ENCODE results near the gene PPP3R1. TPM values are rescaled to one million over a fixed set of nuclear protein-coding genes. Genes with fewer than 3 reads are reported as not detected.

PPP3R1 gene
- total and polyA plus RNA-seq, 2 of the 4 experiments (the other 2 are of a cell fraction) = 9.1 to 17.3 TPM

DNA sequence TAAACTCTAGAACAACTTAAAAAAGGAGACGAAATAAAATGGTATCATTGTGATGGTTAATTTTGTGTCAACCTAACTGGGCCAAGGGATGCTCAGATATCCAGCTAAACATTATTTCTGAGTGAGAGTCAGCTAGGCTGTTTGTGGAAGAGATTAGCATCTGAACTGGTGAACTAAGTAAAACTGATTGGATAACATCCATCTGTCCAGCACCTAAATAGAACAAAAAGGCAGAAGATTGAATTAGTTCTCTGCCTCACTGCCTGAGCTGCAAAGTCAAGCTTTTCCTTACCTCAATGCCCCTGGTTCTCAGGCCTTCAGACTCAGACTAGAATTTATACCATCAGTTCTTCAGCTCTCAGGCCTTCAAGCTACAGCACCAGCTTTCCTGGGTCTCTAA, 30.0 kb downstream of the PPP3R1 start:
- DNase-seq = no peak
- TF ChIP-seq RFX5 (IDR thresholded peaks at IDR 0.05; ENCODE audit: low read depth, low read length) (no peak), BHLHE40 (IDR thresholded peaks at IDR 0.05; ENCODE audit: low read depth, low read length) (no peak), FOS (IDR thresholded peaks at IDR 0.05; ENCODE audit: low read depth, low read length) (no peak), RAD21 (IDR thresholded peaks at IDR 0.05; ENCODE audit: low read length) (no peak), CHD1 (IDR thresholded peaks at IDR 0.05; ENCODE audit: low read depth, low read length) (no peak), NFE2L2 (IDR thresholded peaks at IDR 0.05; ENCODE audit: low read depth, low read length) (no peak), POLR2A (IDR thresholded peaks at IDR 0.05; ENCODE audit: low read depth, low read length) (no peak)
- TF ChIP-seq, protein P1, sequence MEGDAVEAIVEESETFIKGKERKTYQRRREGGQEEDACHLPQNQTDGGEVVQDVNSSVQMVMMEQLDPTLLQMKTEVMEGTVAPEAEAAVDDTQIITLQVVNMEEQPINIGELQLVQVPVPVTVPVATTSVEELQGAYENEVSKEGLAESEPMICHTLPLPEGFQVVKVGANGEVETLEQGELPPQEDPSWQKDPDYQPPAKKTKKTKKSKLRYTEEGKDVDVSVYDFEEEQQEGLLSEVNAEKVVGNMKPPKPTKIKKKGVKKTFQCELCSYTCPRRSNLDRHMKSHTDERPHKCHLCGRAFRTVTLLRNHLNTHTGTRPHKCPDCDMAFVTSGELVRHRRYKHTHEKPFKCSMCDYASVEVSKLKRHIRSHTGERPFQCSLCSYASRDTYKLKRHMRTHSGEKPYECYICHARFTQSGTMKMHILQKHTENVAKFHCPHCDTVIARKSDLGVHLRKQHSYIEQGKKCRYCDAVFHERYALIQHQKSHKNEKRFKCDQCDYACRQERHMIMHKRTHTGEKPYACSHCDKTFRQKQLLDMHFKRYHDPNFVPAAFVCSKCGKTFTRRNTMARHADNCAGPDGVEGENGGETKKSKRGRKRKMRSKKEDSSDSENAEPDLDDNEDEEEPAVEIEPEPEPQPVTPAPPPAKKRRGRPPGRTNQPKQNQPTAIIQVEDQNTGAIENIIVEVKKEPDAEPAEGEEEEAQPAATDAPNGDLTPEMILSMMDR (conservative IDR thresholded peaks at IDR 0.05; ENCODE audit: low read depth, low read length) = no peak
- TF ChIP-seq, protein P2, sequence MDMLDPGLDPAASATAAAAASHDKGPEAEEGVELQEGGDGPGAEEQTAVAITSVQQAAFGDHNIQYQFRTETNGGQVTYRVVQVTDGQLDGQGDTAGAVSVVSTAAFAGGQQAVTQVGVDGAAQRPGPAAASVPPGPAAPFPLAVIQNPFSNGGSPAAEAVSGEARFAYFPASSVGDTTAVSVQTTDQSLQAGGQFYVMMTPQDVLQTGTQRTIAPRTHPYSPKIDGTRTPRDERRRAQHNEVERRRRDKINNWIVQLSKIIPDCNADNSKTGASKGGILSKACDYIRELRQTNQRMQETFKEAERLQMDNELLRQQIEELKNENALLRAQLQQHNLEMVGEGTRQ (IDR thresholded peaks at IDR 0.05; ENCODE audit: low read depth, low read length) = no peak
- TF ChIP-seq, protein P3, sequence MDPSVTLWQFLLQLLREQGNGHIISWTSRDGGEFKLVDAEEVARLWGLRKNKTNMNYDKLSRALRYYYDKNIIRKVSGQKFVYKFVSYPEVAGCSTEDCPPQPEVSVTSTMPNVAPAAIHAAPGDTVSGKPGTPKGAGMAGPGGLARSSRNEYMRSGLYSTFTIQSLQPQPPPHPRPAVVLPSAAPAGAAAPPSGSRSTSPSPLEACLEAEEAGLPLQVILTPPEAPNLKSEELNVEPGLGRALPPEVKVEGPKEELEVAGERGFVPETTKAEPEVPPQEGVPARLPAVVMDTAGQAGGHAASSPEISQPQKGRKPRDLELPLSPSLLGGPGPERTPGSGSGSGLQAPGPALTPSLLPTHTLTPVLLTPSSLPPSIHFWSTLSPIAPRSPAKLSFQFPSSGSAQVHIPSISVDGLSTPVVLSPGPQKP (IDR thresholded peaks at IDR 0.05; ENCODE audit: borderline replicate concordance, low read depth, low read length) = no peak
- POLR2A ChIA-PET (ENCODE audit: unreplicated experiment) = no interaction called here
- H3K4me1 ChIP-seq (ENCODE audit: control insufficient read depth, insufficient read depth, low read length) = peaks cover 18% of the 10 kb centered on the region
- peak overlapping the region; percentile 50; the same call in 1 of the 2 replicates for H3K27ac ChIP-seq (ENCODE audit: insufficient read depth, low read length)
- H2BK5ac ChIP-seq (ENCODE audit: low read depth, low read length, poor library complexity, severe bottlenecking) = peak overlapping the region; percentile 21
- no peak overlapping the region for H2BK20ac ChIP-seq (ENCODE audit: low read depth, low read length)
- H3K18ac ChIP-seq (ENCODE audit: low read depth, low read length) = no peak overlapping the region
- CTCF ChIA-PET = no interaction called here
- H2AK5ac ChIP-seq (ENCODE audit: low read depth, low read length) = no peak overlapping the region
- H3K79me1 ChIP-seq (ENCODE audit: low read depth in 1 of 2, low read length in 2 of 2) = peaks cover 0 to 58% of the 10 kb centered on the region in 2 experiments; a peak in 2 of 4 replicates
- H2AFZ ChIP-seq (replicated peaks; ENCODE audit: low read length, poor library complexity) = no peak overlapping the region
- H3K9ac ChIP-seq (ENCODE audit: low read depth, low read length) = no peak overlapping the region
- in situ Hi-C loops (cut with MboI; ENCODE audit: low sequenced_read_pairs) (no loop called here), dilution Hi-C loops (cut with HindIII; ENCODE audit: low sequenced_read_pairs, unreplicated experiment) (no loop called here), intact Hi-C loops (cut with micrococcal nuclease) (no loop called here)
- H4K20me1 ChIP-seq (ENCODE audit: insufficient read depth, low read length) = peaks cover 51% of the 10 kb centered on the region
- no CpG with 5 or more reads among the region's 1 CpG for whole genome bisulfite sequencing, 2 experiments (ENCODE audit: extremely low coverage in 2 of 2, insufficient read length in 1 of 2)
- H4K91ac ChIP-seq (ENCODE audit: insufficient read depth, low read depth, low read length) = no peak overlapping the region
- no peak overlapping the region for H3K14ac ChIP-seq (replicated peaks; ENCODE audit: low read depth, low read length)
- peaks cover 8% of the 10 kb centered on the region for H3K36me3 ChIP-seq (ENCODE audit: control insufficient read depth, insufficient read depth, low read length)
- no peak overlapping the region for H3K4me2 ChIP-seq (ENCODE audit: low read depth, low read length)
- H3K23ac ChIP-seq (ENCODE audit: low read depth, low read length) = 0 out of 2 replicates have a peak overlapping the region, but pooled peaks have one; percentile 10
- 0 out of 4 replicates have a peak overlapping the region, but pooled peaks of 1 of the 2 experiments have one; percentile 22 for H4K8ac ChIP-seq (ENCODE audit: low read depth in 2 of 2, low read length in 2 of 2)
- no peak overlapping the region for H2AK9ac ChIP-seq (replicated peaks; ENCODE audit: low read depth, low read length, poor library complexity)
- no peak overlapping the region for H3K4me3 ChIP-seq (ENCODE audit: insufficient read depth, low read depth, low read length)
- H3K27me3 ChIP-seq (ENCODE audit: control insufficient read depth, insufficient read depth, low read length) = no peaks in the 10 kb centered on the region
- peaks cover 8% of the 10 kb centered on the region; the same call in 1 of the 2 replicates for H3K9me1 ChIP-seq (ENCODE audit: insufficient read depth, low read length)
- no TSS peak for BruUV-seq (replicated peaks)
- H3K9me3 ChIP-seq (ENCODE audit: control insufficient read depth, insufficient read depth, low read length) = peaks cover 2% of the 10 kb centered on the region; the same call in 1 of the 2 replicates
- no peak; the same call in 1 of the 2 replicates for ATAC-seq (ENCODE audit: low read depth)
- H3K4ac ChIP-seq (ENCODE audit: low read depth, low read length) = 0 out of 2 replicates have a peak overlapping the region, but pooled peaks have one; percentile 8
- H2BK15ac ChIP-seq (ENCODE audit: low read depth, low read length) = no peak overlapping the region
- H4K5ac ChIP-seq (ENCODE audit: low read depth, low read length) = no peak overlapping the region
- no peak overlapping the region for H2BK120ac ChIP-seq (ENCODE audit: low read depth, low read length)
- no peak overlapping the region for H3K56ac ChIP-seq (ENCODE audit: extremely low read depth, insufficient read depth, low read length)
